ELF-1 (cell line): ENCODE measurements around the gene PLAGL1.

Experiments
- DNase-seq: peaks from one replicate; pipeline ENCODE4 v3.0.0-alpha.2; 2016; ENCODE audit warnings: low read depth, low spot score

PLAGL1 gene

DNA sequence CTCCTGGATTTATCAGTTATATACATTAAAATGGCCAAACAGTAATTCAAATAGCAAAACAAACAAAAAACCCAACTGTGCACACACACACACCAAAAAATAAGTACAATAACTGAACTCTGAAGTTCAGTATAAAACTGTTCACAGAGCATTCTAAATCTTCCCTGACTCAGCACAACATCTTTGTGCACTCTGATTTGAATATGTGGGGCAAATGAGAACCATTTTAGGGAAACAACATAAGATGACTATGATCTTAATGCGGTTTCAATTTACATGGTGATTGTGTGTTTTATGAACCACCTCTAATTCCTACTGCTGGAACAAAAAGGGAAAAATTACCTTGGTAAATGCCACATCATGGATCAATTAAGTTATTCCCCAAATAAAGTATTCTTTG is 41.7 kb downstream of the PLAGL1 start:
- no peak for DNase-seq

GRCh38 chr6:143965503-143966171 is 42.4 kb downstream of the PLAGL1 start:
- no peak for DNase-seq

GRCh38 chr6:143964674-143965081 is 43.4 kb downstream of the PLAGL1 start:
- peak; percentile 55 for DNase-seq

DNA sequence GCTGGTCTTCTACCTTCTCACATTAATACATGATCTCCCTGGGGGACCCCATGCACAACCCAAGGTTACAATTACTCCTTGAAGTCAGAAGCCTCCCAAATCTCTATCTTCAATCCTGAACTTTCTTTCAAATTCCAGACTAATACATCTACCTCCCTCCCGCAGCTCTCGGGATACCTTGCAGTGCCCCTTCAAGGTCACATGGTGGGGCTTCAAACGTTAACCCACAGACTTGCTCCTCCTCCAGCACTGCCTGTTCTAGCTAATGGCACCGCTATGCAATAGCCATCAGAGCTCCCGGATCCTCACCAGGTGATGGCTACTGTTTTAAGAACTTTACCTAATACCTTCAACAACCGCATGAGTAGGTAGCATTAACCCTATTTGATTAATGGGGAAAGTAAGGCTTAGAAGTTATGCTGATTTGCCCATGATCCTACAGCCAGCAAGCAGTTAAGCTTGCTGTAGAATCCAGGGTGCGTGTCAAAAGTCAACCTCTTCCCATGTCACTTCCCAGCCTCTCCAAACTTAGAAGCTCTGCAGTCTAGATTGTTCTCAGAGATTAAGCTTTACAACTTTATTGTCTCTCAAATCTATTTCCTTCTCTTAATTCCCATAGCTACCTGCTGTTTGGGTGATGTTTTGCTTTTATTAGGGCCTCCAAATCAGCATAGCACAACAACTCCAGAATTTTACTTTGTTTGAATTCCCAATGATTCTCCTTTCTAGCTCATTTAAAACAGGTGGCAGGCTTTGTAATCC is 44.7 kb downstream of the PLAGL1 start:
- DNase-seq, result no peak

- DNase-seq, result peak; percentile 49
Measured at GRCh38 chr6:143961886-143962878, 45.9 kb downstream of the PLAGL1 start.

DNA sequence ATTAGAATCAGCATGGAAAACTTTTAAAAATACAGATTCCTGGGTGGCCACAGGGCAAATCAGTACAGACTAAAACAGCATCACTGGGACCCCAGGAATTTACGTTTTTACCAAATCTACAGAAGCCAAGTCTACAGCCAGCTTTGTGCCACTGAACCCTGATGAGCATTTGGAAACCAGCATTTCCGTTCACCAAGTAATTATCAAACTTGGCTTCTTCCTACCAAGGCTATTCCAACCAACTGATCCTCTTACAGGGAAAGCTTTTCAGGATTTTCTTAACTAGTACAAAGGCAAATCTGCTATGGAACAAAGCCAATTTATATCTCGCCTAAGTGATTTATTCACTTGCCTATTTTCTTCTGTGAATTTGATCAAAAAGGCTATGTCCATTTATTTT is 47.0 kb downstream of the PLAGL1 start:
- no peak for DNase-seq

GRCh38 chr6:143959927-143960326 is 48.1 kb downstream of the PLAGL1 start:
- DNase-seq, result no peak

GRCh38 chr6:143958839-143959399 is 49.1 kb downstream of the PLAGL1 start:
- DNase-seq, result peak; percentile 90

DNA sequence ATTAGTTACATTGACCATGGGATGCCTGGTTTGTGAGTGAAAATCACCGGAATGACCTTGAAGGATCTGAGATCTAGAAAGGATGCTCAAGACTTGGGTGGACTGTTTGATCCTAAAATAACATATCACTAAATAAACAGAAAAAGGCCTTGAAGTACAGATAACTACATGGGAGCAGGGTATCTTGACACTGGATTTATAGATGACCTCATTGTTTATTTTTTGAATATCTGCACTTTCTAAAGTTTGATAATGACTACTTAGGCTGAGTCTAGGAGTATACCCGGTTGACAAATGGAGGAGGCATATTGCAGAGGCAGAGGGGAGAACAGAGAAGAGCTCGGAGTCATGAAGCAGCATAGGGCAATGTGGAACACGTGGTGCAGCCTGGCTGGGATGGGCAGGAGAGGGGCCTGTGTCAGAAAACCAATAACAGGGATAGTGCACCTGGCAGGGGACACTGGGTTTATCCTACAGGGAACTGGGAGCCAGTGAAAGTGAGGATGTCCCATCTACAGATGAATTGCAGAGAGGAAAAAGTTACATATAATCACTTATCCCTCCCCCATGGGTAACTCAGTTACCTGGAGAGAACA is 50.3 kb downstream of the PLAGL1 start:
- no peak for DNase-seq

DNA sequence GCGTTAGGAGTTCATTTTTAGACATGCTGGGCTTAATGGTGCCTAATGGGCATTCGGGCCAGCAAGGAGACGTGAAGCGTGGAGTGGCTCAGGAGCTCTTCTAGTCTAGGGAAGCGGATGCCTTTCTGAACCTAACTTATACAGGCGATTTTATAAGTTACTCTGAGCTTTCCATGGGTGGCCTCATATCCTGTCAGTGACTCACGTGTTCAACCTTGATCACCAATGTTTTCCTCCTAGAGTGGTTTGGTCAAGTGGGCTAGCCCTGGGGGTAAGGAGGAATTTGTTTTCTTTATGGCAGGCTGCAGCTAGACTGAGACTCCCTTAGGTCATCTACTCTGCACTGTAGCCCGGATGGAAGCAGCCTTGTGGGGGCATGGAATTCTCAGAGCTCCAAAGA is 52.1 kb downstream of the PLAGL1 start:
- DNase-seq, result no peak

DNA sequence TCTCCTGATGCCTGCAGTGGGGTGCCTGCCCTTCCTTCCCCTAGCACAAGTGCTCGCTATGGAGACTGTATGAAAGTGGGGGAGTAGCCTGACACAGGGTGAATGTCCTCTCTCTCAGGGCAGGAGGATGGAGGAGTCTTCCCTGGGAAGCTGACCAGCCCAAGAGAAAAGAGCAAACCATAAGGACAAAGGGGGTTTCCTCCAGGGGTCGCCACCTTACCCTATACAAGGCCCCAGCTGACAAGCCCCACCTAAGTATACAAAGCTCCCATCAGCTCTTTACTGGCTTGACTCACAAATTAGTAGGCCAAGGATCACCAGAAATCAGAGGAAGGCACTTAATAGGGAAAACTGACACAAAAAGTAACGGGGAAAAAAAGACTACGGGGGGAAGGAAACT is 54.1 kb downstream of the PLAGL1 start:
- no peak for DNase-seq

DNA sequence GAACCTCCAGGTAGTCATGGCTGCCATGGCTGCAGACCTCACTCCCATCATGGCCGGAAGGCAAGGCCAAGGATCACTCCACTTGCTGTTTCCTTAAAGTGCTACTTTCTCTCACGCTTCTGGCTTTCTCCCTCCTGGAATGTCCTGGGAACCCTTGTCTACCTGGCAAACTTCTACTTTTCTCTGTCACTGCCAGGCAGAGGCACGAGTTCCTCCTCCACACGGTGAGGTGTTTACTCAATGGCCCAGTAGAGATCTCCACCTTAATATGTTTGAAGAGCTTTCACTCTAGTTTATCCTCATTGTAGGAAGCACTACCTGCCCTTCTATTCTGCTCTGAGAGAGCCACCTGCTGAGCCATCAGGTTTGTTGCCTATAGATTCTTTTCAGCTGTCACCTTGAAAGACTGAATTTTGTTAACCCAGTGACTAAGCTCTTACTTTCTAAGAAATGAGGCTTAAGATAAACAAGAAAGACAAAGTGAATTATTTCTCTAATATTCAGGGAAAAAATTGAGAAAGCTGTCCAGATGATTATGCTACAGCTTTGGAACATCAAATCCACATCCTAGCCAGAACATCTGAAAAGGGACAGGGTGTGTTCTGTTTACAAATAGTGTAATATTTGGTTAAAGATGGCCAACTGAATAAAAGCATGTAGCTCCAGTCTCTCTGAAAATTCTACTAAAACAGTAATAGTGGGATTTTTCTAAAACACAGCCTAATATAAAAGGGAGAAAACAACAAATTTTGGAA is 54.9 kb downstream of the PLAGL1 start:
- no peak for DNase-seq

DNA sequence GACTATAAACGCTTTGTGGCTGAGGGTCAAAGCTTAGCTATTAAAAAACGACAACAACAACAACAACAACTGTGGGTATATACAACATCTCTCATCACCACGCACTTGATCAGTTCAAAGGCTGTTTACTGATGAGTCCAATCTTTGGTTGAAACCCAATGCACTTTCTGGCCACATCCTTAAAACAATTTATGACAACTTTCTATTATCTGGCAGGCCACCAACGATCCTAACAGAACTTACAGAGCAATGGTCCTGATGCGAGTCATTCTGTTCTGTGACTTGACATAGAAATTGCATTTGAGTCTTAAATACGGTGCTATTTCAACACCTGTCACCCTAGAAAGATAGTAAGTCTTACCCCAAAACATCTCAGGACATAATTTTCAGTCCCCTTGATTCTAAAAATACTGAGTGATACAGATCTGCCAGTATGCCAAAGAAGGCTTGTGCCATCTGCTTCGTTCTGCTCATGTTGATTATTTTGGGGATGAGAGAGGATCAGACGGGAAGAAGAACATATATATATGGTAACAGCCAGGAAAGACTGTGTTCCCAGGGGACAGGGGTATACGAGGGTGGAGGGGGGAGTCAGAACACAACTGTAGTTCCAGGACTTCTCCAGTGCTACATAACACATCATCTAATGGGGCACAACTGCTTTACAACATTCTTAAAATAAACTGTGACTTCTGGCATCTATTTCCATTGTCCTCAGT is 55.8 kb downstream of the PLAGL1 start:
- no peak for DNase-seq

- DNase-seq, result no peak
Measured at GRCh38 chr6:143950875-143951274, 57.2 kb downstream of the PLAGL1 start.

DNA sequence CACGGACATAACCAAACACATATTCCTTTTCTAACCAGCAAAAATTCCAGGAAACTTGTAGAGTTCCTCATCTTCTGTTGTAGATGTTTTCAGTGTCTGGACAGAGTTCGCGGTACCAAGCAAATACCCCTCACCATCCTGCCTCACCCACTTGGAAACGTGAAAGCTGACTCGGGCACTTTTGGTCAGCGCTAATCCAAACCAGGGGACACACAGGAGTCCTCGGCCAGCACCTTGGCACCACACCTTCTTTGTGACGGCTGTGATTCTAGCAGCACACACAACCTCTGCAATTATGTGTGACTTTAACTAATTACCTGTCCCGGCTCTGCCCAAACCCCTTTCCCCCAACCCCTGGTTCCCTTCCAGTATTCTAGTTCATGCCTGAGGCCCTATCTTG is 58.1 kb downstream of the PLAGL1 start:
- peak; percentile 65 for DNase-seq

DNA sequence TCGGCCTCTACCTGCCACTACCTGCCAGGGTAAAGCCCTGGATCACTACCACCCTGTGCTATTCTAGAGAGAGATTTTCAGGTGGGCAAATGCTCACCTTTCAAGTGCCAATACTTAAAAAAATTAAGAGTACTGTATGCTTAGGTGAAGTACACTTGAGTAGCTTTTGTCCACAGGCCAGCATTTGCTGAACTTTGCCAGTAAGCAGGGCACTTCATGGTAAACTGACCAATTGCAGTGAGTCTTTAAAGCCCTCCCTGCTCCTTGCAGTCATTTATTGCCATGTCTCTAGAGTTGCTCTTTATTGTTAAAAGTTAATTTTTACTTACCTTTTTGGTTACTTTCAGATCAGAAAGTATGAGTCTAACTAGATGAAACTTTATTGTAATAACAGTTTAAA is 58.5 kb downstream of the PLAGL1 start:
- no peak for DNase-seq

DNA sequence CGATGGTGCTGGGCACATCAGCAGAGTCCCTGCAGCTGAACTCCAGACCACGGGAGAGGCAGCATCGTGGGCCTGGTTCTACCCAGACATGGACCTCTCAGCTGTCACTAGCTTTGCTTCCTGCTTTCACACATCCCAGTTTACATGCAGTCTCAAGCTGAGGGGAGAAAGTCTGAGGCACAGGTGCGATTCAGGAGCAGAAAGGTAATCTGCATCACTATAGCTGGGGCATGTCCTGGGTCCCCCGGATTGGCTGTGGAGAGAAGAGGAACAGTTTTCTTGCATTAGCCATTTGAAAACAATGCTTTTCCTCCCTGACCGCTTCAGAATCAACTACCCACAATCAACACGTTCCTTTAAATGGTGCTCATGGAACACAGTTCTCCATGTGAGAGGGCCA is 59.9 kb downstream of the PLAGL1 start:
- DNase-seq, result no peak

- DNase-seq, result peak; percentile 87
Measured at GRCh38 chr6:143941852-143942627, 66.0 kb downstream of the PLAGL1 start.

DNA sequence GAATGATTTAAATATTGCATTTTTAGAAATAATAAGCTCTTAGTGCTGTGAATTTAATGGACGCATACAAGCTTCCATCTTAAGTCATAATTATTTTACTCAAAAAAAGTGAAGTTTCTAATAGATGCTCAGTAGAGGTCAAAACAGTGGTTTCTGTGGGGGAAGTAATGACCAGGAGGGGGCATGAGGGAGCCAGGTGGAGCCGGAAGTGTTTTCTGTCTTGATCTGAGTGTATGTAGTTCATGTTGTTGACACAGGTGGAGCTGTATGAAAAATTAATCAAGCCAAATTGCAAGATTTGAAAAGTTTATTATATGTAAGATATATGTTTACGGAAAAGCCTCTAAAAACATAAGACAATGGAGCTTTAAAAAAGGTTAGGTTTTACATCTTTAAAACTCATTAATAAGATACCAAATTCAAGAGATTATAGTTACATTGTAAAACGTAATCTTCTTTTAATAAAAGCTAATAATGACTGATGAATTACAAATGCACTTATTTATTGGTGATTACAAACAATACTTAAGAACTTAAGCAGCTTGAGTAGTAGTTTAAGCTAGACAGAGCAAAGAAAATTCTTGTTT is 68.0 kb downstream of the PLAGL1 start:
- DNase-seq, result peak; percentile 62
